Measurements from ENCODE around the gene NAA38. TPM values are rescaled to one million over a fixed set of nuclear protein-coding genes. Genes with fewer than 3 reads are reported as not detected.

NAA38 gene
- total and polyA plus RNA-seq, 2 experiments from 2014 or later = 17.1 to 74.8 TPM

- ATAC-seq = peak; percentile 86
- peaks cover 44% of the 10 kb centered on the region for H3K4me1 ChIP-seq (ENCODE audit: insufficient read depth)
- H4K20me1 ChIP-seq (replicated peaks; ENCODE audit: insufficient read depth) = no peaks in the 10 kb centered on the region
- H3K9me2 ChIP-seq (ENCODE audit: insufficient read depth) = no peaks in the 10 kb centered on the region
- 0 out of 2 replicates have a peak, but pooled peaks cover 3% of the 10 kb centered on the region for H3K36me3 ChIP-seq (ENCODE audit: insufficient read depth)
- H3K27me3 ChIP-seq (ENCODE audit: insufficient read depth) = peaks cover 52% of the 10 kb centered on the region
- H2AFZ ChIP-seq = peak overlapping the region; percentile 99
- Mint-ChIP-seq H3K9me3 (no peaks in the 10 kb centered on the region; the same call in 2 of the 3 replicates), H3K27ac (no peak overlapping the region), H3K4me1 (peaks cover 3% of the 10 kb centered on the region; the same call in 2 of the 3 replicates), H3K27me3 (ENCODE audit: insufficient read depth, low read depth, poor library complexity) (peaks cover 9% of the 10 kb centered on the region), H3K36me3 (ENCODE audit: low read depth) (no peaks in the 10 kb centered on the region; the same call in 2 of the 3 replicates), H3K4me3 (no peak overlapping the region)
- H3K4me2 ChIP-seq = peak overlapping the region; percentile 88
- H3F3A ChIP-seq (replicated peaks; ENCODE audit: low read depth) = peaks cover 8% of the 10 kb centered on the region
- no peak for TF ChIP-seq ZNF114 (CRISPR knock-in tag; IDR thresholded peaks at IDR 0.05)
- no peak for TF ChIP-seq STAT1 (IDR thresholded peaks at IDR 0.05; ENCODE audit: unreplicated experiment)
- TF ChIP-seq POLR2AphosphoS5 (IDR thresholded peaks at IDR 0.05; ENCODE audit: low read depth) = peak; percentile 66
- TF ChIP-seq EZH2phosphoT487 (IDR thresholded peaks at IDR 0.05; ENCODE audit: unreplicated experiment) = no peak
- peak; percentile 90 for DNase-seq (ENCODE audit: low spot score)
- H3K27ac ChIP-seq (ENCODE audit: low read depth) = no peak overlapping the region
- H3K4me3 ChIP-seq = peak overlapping the region; percentile 65
- H3K79me2 ChIP-seq (replicated peaks; ENCODE audit: insufficient read depth) = no peaks in the 10 kb centered on the region
Measured at GRCh38 chr17:7887482-7888183, 30.3 kb upstream of the NAA38 start.

- peaks cover 9% of the 10 kb centered on the region for H3K27me3 Mint-ChIP-seq (ENCODE audit: insufficient read depth, low read depth, poor library complexity)
- no peaks in the 10 kb centered on the region; the same call in 2 of the 3 replicates for H3K36me3 Mint-ChIP-seq (ENCODE audit: low read depth)
- peaks cover 8% of the 10 kb centered on the region for H3F3A ChIP-seq (replicated peaks; ENCODE audit: low read depth)
- H3K9me3 Mint-ChIP-seq = no peaks in the 10 kb centered on the region; the same call in 2 of the 3 replicates
- no peak overlapping the region for H3K27ac Mint-ChIP-seq
- TF ChIP-seq ZNF331 (CRISPR knock-in tag; IDR thresholded peaks at IDR 0.05; ENCODE audit: low read depth) = no peak
- TF ChIP-seq CREB1 (CRISPR knock-in tag; IDR thresholded peaks at IDR 0.05; ENCODE audit: low read depth) = no peak
- H3K9me2 ChIP-seq (ENCODE audit: insufficient read depth) = no peaks in the 10 kb centered on the region
- H3K36me3 ChIP-seq (ENCODE audit: insufficient read depth) = 0 out of 2 replicates have a peak, but pooled peaks cover 3% of the 10 kb centered on the region
- H3K4me1 ChIP-seq (ENCODE audit: insufficient read depth) = peaks cover 46% of the 10 kb centered on the region
- H4K20me1 ChIP-seq (replicated peaks; ENCODE audit: insufficient read depth) = no peaks in the 10 kb centered on the region
- DNase-seq (ENCODE audit: low spot score) = peak; percentile 42
- H3K27me3 ChIP-seq (ENCODE audit: insufficient read depth) = peaks cover 58% of the 10 kb centered on the region
- H3K4me2 ChIP-seq = peak overlapping the region; percentile 88
- peak overlapping the region; percentile 87 for H2AFZ ChIP-seq
- H3K4me1 Mint-ChIP-seq = peaks cover 3% of the 10 kb centered on the region; the same call in 2 of the 3 replicates
- H3K79me2 ChIP-seq (replicated peaks; ENCODE audit: insufficient read depth) = no peaks in the 10 kb centered on the region
- H3K4me3 Mint-ChIP-seq = no peak overlapping the region
- H3K4me3 ChIP-seq = peak overlapping the region; percentile 65
- no peak overlapping the region for H3K27ac ChIP-seq (ENCODE audit: low read depth)
- ATAC-seq = no peak
Measured at GRCh38 chr17:7887038-7887481, 29.7 kb upstream of the NAA38 start.

- ATAC-seq (peak; percentile 44), DNase-seq (ENCODE audit: low spot score) (peak; percentile 72)
- Histone ChIP-seq H3K4me3 (peak overlapping the region; percentile 65), H3K4me2 (peak overlapping the region; percentile 88), H3K79me2 (replicated peaks; ENCODE audit: insufficient read depth) (no peaks in the 10 kb centered on the region), H3K27me3 (ENCODE audit: insufficient read depth) (peaks cover 64% of the 10 kb centered on the region), H3K9me2 (ENCODE audit: insufficient read depth) (no peaks in the 10 kb centered on the region), H3F3A (replicated peaks; ENCODE audit: low read depth) (peaks cover 8% of the 10 kb centered on the region), H3K36me3 (ENCODE audit: insufficient read depth) (0 out of 2 replicates have a peak, but pooled peaks cover 3% of the 10 kb centered on the region), H3K4me1 (ENCODE audit: insufficient read depth) (peaks cover 46% of the 10 kb centered on the region), H4K20me1 (replicated peaks; ENCODE audit: insufficient read depth) (no peaks in the 10 kb centered on the region), H2AFZ (peak overlapping the region; percentile 87), H3K27ac (ENCODE audit: low read depth) (no peak overlapping the region)
- Mint-ChIP-seq H3K9me3 (no peaks in the 10 kb centered on the region; the same call in 2 of the 3 replicates), H3K36me3 (ENCODE audit: low read depth) (no peaks in the 10 kb centered on the region; the same call in 2 of the 3 replicates), H3K4me1 (peaks cover 3% of the 10 kb centered on the region; the same call in 2 of the 3 replicates), H3K27ac (no peak overlapping the region), H3K4me3 (no peak overlapping the region), H3K27me3 (ENCODE audit: insufficient read depth, low read depth, poor library complexity) (peaks cover 9% of the 10 kb centered on the region)
- 0 out of 2 replicates have a peak, but pooled peaks have one; percentile 18 for TF ChIP-seq CREB1 (CRISPR knock-in tag; IDR thresholded peaks at IDR 0.05; ENCODE audit: low read depth)
- TF ChIP-seq ZNF462 (CRISPR knock-in tag; IDR thresholded peaks at IDR 0.05) = no peak
- TF ChIP-seq EZH2phosphoT487 (IDR thresholded peaks at IDR 0.05; ENCODE audit: unreplicated experiment) = no peak
- TF ChIP-seq JUNB (IDR thresholded peaks at IDR 0.05; ENCODE audit: unreplicated experiment) = no peak
Measured at GRCh38 chr17:7886227-7887037, 29.1 kb upstream of the NAA38 start.
